Stimulated activated CD4-positive, alpha-beta T cell treated with anti-CD3 and anti-CD28 coated beads, Interleukin-1b, Interleukin-23, amount 100 ng/mL, for 4 hours (primary cell): Measurements from ENCODE around the gene BHLHA15.

Experiments
- DNase-seq, 2 donors: peaks; one replicate each; pipeline ENCODE4 v3.0.0-alpha.2; 2020; ENCODE audit warnings: low read depth in 2 of 2

Gene BHLHA15

DNA sequence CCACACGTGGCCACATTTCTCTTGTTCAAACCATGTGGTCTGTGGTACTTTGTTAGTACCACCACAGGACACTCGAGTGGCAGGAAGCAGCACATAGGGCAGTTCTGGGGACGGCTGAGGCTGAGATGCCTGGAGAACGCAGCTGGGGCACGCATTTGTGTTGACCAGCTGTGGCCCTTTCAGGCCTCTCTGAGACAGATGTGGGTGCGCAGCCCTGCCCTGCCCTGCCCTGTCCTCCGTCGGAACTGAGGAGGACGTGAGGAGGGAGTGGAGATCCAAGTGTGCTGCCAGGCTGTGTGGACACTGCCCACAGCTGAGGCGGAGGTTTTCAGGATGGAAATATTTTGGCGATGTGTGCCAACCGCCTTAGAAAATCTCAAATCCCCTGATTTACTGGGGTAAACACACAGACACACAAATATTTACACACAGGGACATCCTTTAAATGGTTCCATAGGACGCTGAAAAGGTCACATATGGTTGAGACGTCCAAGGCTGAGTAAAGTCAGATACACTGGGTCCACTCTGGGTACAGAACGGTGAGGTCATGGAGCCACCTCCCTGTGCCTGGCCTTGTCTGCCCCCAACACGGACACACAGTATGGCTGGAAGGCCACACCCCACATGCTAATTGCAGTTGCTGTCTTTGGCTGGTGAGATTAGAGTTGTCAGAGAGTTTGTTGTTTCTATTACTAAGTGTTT, 14.8 kb downstream of the BHLHA15 start:
- no peak for DNase-seq

DNA sequence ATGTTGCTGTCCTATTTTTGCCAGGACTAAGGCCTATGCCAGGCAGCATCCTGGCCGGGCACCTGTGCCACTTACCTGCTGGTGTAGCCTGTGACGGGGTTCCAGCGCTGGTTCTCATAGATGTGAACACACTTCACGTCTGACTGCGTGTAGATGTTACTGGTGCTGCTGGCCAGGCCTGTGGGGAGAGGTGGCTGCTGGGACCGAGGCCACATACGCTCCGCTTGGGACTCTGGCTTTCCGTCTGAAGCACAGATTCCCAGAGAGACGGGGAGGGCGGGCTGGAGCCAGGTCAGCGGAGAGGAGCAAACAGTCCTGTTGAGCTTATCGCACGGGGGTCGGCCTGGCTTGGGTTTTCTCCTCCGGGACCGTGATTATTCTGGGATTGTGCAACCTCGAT, 16.7 kb downstream of the BHLHA15 start:
- DNase-seq = no peak

DNA sequence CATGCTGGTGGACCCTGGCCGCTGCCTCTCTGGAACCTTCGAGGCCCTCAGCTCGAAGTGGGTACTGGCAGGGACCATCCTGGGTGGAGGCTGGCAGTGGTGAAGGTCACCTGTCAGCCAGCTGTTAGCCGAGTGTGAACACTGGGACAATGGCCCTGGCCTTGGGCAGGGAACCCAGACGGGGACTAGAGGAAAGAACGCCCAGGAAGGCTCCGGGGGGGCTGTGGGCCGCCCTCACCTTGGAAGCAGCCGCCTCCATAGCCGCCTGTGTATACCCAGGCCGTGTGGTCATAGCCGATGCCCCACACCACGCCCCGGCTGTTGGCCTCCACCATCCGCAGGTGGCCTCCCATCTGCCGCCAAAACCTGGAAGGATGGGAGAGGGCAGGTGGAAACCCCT, 17.6 kb downstream of the BHLHA15 start:
- DNase-seq = no peak

DNA sequence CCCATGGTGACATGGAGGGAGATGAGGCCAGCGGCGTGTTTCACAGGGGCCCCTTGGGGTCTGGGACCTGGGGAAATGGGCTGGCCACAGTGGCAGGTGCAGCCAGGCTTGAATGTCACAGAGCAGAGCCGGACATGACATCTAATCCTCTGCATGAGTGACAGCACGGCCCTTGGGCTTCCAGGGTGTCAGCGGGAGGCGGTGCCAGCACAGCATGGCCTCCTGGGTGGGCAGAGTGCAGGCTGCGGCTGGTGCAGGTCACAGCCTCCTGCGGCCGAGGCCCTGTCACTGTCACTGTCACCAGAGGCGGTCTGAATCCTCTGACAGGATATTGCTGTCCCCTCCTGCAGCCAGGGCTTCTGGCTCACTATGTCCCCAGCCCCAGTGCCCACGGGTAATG, 18.2 kb downstream of the BHLHA15 start:
- DNase-seq = no peak

DNA sequence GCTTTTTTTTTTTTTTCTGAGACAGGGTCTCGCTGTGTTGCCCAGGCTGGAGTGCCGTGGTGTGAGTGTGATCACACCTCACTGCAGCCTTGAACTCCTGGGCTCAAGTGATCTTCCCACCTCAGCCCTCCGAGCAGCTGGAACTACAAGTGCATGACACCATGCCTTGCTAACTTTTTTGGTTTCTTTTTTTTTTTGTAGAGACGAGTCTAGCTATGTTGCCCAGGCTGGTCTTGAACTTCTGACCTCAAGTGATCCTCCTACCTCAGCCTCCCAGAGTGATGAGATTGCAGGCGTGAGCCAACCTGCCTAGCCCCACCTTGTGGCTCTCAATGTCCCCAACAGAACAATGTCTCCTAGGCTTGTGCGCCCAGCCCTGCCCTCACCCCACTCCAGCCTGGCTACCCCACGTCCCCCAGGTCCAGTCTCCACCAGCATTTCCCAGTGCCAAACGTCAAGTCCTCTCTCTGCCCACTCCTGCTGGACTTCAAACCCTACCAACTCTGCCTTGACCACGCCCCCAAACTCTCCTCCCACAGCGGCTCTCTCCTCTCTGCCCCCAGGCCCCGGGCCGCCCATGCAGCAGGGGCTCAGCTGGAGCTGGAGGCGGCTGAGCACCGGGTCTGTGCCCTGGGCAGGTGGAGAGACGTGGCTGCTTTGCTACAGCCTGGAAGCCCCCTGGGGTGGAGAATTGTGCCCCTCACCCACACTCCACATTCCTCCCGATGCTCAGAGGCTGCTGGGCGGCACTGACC, 18.9 kb downstream of the BHLHA15 start:
- DNase-seq = no peak

DNA sequence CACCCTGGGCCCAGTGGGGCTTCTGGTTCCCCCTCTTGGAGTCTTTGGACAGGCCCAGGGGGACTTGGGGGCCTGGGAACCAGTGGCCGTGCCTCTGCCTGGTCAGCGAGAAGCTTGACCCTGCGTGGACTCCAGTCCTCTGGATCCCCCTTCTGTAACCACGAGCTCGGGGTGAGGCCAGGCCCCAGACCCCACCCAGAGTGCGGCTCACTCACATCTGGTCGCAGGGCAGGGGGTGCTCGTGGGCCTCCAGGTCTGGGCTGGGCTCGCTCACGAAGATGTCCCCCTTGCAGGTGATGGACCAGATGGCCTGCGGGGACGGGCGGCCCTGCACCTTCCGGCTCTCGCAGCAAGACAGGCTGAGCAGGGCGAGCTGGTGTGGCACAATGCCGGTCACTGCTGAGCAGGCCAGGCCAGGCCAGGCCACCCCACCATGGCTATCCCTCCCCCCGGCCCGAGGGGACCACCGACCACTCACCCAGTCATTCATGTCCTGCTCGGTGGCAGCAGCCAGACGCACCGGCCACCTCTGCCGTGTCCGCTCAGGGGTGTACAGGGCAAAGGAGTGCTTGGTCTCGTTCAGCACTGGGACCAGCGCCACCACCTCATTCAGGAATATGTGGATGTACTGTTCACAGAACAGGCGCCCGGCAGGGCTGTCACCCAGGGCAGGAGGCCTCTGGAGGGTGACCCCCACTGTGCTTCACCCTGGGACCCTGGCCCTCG, 19.7 kb downstream of the BHLHA15 start:
- DNase-seq = no peak

DNA sequence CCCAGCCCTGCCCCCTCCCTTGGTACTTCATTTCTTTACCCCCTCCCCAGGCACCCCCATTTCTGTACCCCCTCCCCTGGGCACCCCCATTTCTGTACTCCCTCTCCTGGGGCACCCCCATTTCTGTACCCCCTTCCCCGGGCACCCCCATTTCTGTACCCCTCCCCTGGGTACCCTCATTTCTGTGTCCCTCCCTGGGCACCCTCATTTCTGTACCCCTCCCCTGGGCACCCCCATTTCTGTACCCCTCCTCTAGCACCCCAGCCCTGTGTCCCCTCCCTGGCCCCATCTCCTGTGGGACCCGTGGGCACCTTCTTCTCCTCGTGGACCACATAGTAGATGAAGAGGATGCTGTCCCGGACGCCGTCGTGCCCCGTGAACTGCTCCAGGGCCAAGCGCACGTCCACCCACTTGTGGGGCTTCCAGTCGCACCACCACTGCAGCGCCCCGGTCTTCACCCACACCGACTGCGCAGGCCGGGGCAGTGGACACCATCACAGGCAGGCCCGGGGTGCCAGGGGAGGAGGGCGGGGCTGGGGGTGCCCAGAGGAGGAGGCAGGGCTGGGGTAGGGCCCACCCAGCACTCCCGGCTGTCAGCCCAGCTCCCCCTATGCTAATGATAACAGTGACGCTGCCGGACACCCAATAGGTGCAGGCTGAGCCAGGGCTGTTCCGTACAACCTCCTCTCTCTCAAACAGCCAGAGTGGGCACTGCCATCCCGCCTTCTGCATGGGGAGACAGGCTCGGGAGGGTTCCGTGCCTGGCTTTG, 20.4 kb downstream of the BHLHA15 start:
- DNase-seq = no peak

DNA sequence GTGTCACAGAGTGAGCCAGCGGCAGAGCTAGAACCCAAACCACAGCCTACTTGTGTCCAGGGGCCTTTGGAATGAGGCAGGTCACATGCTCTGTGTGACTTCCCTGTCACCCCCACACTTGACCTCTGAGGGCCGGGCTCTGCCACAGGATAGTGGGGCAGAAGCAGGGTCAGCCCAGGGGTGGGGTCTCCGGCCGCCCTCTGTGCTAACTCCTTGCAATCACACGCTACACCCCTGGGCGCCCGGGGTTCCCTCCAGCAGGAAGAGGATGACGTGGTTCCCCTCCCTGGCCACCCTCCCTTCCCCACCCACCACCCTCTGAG, 21.0 kb downstream of the BHLHA15 start:
- DNase-seq = no peak

DNA sequence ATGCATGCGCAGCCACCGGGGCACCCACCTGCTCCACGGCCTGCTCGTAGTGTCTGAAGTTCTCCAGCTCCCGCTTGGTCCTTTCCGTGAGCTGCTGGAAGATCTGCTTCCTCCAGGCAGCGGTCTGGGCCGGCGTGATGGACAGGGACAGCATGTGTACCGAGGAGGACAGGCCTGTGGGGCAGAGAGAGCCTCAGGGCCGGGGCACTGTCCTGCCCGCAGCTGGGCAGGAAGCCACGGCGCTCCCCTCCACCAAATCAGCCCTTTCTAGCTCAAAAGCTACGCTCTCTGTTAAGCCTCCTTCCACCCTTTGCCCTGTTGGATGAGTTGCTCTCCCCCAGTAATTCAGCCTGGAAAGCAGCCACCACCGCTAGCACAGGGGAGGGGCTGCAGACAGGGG, 21.6 kb downstream of the BHLHA15 start:
- no peak for DNase-seq

DNA sequence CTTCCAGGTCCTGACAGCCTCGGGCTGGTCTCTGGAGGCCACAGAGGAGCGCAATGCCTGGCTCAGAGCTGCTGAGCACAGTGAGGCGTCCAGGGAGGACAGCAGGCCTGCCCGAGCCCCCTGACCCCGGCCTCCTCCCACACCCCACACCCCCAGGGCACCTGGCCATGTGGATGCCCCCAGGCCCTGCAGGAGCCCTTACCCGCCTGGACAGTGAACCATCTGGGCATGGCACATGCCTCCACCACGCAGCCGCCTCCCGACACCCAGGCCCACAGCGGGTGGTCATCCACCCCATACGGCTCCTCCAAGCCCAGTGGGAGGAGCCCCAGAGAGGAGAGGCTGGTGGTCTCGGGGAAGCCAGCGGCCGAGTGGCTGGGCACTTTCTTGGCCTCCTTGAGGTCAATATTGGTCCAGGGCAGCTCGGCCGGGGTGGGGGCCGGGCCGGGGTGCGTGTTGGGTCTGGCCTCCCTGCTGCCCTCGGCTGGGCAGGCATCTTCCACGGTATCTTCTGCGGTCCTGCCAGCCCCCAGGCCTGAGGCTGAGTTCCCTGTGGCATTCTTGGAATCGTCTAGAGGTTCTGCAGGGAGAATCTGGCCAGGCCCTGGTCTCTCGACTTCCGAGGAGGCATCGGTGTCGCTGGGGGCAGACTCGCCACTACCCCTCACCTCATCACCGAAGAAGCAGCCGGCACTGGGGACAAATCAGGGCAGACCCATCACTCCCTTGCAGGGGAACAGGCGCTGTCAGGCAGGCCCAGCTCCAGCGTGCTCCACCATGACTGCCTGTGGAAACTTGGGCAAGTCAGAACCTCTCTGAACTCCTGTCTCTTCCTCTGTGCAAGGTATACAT, 22.2 kb downstream of the BHLHA15 start:
- no peak for DNase-seq

DNA sequence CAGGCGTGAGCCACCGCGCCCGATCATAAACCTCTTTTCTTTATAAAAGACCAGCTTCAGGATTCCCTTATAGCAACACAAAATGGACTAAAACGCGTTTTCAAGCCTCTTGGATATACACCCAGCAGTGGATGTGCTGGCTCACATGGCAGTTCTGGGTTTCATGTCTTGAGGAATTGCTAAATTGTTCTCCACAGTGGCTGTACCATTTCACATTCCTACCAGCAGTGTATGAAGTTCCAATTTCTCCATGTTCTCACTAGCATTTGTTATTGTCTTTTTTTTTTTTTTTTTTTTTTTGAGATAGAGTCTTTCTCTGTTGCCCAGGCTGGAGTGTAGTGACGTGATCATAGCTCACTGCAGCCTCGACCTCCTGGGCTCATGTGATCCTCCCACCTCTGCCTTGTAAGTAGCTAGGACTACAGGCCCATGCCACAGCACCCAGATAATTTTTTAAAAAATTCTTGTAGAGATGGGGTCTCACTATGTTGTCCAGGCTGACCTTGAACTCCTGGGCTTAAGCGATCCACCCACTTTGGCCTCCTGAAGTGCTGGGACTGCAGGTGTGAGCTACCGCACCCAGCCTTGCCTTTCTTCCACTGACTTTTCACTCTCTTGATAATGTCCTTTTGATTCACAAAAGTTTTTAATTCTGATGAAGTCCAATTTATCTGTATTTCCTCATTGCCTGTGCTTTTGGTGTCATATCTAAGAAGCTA, 23.3 kb downstream of the BHLHA15 start:
- no peak for DNase-seq

DNA sequence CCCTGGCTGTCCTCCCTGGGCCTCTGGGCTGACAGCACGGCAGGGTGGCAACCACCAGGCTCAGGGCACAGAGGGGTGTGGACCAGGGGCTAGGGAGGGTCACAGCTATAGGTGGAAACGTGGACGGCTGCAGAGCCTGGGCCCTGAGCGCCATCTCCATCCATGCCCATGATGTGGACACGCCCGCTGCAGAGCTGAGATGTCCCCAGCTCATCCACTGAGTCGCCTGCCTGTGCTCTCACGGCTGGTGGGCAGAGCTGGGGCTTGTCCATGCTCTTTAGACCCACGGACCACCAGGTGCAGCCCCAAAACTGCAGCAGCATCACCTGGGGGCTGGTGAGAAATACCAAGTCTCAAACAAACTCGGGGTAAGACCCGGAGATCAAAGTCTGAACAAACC, 24.7 kb downstream of the BHLHA15 start:
- no peak for DNase-seq

DNA sequence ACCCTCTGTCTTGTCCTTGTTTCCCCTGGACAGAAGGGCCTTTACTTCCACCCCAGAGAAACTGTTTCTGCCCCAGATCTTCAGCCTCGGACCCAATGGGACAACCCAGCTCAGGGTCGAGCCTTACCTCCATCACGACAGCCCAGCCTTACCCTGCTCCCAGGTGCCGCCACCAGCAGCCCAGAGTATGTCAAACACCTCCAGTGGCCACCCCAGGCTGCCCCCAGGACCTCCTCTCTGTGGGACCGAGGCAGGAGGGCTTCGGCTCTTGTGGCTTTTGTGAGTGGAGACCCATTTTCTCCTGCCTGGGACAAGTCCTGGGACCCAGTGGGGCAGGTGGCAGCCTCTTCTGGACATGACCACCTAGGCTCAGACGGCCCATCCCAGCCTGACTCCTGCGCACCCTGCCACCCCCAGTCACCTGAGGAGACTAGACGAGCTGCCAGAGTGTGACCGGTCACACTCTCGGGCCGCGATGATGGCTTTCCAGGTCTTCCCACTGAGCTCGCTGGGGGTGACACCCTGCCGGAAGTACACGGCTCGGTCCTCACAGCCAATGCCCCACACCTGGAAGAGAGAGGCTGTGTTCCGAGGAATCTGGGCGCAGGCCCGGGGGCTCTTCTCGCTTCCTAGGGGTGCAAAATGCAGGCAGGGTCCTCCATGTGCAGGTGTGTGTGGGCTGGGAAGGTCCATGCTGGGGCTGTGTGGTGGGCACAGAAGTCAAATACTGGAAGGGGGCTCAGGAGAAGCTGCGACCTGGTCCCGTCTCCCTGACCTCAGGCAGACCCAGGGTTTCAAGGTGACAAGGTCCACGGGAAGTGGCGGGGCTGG, 25.3 kb downstream of the BHLHA15 start:
- DNase-seq = no peak

DNA sequence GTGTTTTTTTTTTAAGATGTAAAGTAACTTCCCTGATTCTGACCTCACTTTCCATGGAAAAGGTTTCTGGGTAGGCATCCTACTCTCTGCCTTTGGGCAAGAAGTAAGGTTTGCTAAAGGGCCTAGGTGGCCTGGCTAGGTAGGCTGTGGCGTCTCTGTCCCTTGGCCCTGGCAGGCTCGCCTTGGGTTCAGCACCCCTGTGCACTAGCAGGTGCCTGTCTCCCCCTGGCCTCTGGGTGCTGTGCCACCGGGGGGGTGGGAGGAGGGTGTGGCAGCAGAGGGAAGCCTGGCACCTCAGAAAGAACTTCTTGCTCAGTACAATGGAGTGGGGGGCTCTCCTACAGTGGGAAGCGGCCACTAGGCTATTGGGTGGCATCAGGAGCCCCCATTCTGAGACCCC, 26.8 kb downstream of the BHLHA15 start:
- DNase-seq = no peak

DNA sequence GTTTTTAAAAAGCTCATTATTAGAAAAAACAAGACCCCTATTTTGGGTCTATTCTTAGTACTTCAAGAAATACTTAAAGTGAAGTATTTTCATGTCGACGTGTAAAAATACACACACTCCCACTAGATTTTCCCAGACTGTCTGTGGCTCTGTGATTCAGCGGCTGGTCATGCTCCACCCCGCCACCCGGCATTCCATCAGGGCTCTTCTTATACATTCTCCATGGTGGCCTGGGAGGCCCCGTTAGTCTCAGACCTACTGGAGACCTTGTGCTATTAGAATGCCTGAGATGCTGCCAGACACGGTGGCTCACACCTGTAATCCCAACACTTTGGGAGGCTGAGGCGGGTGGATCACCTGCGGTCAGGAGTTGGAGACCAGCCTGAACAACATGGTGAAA, 27.7 kb downstream of the BHLHA15 start:
- DNase-seq = no peak

DNA sequence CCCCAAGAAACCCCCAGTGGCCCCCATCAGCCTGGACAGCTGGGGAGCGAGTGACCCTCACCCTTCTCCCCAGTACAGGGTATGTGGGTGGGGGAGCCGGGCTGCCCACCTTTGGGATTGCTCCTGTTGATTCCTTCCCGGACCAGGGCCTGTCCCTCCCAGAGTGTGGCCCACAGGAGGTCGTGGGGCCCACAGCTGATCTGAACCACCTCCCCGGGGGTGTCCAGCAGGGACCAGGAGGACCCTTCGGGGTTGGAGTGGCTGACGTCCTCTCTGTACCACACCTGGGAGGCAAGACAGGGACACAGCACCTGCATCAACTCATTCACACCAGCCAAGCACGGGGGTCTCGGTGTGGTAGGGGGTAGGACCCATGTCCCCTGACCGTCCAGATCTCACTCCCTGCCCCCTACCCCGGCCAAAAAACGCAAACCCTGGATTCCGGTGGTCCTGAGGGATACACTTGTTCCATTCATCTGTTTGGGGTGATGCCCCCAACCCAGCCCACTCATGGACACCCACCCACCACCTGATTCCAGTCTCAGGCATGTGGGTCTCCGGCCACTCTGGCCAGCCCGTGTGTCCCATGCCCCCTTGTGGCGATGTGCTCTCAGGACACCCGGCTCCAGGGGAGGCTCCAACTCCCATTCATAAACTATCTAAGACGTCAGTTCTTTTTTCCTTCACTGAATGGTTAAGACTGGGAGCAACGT, 29.9 kb downstream of the BHLHA15 start:
- no peak for DNase-seq

DNA sequence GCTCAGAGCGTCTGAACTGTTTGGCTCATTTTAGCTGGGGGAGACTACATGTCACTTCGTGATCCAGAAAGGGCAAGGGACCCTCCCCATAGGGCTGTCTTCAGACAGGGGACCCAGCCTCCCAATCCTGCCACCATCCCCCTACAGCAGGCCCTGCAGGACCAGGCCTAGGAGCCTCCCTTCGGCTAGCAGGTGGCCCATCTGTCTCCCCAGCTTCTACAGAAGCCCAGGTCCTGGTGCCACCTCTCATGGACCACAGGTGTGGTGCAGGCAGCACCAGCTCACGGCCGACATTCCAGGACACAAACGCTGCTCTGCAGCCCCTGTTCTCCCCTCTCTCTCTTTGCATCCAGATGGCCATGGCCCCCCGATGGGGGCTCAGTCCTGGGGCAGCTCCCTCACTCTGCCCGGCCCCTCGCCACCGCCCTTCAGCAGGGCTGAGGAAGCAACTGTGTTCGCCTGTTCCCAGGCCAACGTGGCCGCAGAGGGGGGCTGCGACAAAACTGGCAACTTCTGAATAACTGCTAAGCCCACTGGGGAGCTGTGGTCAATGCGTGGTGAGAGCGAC, 30.5 kb downstream of the BHLHA15 start:
- DNase-seq = no peak

DNA sequence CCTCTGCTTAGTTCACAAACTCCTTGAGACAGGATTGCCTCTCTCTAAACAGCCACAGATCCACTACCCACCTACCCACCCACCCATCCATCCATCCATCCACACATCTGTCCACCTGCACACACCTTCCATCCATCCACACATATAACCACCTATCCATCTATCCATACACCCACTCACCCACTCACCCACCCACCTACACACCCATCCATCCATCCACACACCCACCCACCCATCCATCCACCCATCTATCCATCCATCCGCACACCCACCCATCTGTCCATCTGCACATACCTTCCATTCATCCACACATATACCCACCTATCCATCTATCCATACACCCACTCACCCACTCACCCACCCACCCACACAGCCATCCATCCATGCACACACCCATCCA, 31.1 kb downstream of the BHLHA15 start:
- no peak for DNase-seq

DNA sequence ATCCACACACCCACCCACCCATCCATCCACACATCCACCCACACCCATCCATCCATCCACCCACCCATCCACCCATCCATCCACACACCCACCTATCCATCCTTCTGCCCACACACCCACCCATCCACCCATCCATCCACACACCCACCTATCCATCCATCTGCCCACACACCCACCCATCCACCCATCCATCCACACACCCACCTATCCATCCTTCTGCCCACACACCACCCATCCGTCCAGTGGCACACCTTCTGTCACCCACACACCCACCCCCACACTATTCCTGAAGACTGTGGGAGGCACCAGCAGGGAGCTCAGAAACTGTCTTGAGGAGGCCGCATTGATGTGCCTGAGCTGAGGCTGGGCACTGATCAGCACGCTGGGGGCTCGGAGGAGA, 31.7 kb downstream of the BHLHA15 start:
- no peak for DNase-seq
